SU-DHL-6 (cell line): ENCODE results near the gene CCDC138.

Source experiments
- H2AFZ ChIP-seq: fragments of 200-600 bp; sonication (generic); 2 replicates; pipeline ENCODE4 v1.6.1; 2014; ENCODE audit warnings: low read depth, mild to moderate bottlenecking, moderate library complexity, mixed read lengths, antibody characterized with exemption, low read length; ENCODE audit not compliant: severe bottlenecking
- H3F3A ChIP-seq: fragments of 200-600 bp; shearing (Covaris generic); 2 replicates; pipeline ENCODE4 v1.6.0; 2016; ENCODE audit warnings: antibody characterized with exemption, mild to moderate bottlenecking; ENCODE audit not compliant: insufficient read depth
- H3K27ac ChIP-seq: fragments of 200-600 bp; sonication (generic); 2 replicates; pipeline ENCODE4 v1.5.1; 2016; ENCODE audit warnings: low read depth, mild to moderate bottlenecking, low read length, moderate library complexity, mixed read lengths
- H3K27me3 ChIP-seq: fragments of 200-600 bp; sonication (generic), shearing (Covaris generic); 2 replicates; pipeline ENCODE4 v1.6.0; 2014; ENCODE audit warnings: mild to moderate bottlenecking, low read length
- H3K36me3 ChIP-seq: fragments of 200-600 bp; sonication (generic); 2 replicates; pipeline ENCODE4 v1.6.1; 2014; ENCODE audit warnings: mild to moderate bottlenecking, low read length, mixed read lengths
- H3K4me2 ChIP-seq: fragments of 300-600, 200-600 bp; shearing (Covaris generic), sonication (generic); 2 replicates; pipeline ENCODE4 v1.6.0; 2014; ENCODE audit warnings: low read length, low read depth, mild to moderate bottlenecking; ENCODE audit not compliant: poor library complexity, severe bottlenecking
- H3K4me3 ChIP-seq: fragments of 200-600 bp; sonication (generic); 2 replicates; pipeline ENCODE4 v1.5.1; 2014; ENCODE audit warnings: antibody characterized with exemption, low read length, mild to moderate bottlenecking, mixed read lengths; ENCODE audit not compliant: insufficient read depth, poor library complexity, severe bottlenecking
- H3K79me2 ChIP-seq: fragments of 200-600 bp; sonication (generic); 2 replicates; pipeline ENCODE4 v1.6.1; 2014; ENCODE audit warnings: mild to moderate bottlenecking, low read length, moderate library complexity; ENCODE audit not compliant: insufficient read depth
- H3K9ac ChIP-seq: fragments of 200-600 bp; sonication (generic); 2 replicates; pipeline ENCODE4 v1.7.0; 2014; ENCODE audit warnings: mild to moderate bottlenecking, low read length
- H3K9me2 ChIP-seq: fragments of 200-600 bp; sonication (generic); replicated peaks from 2 replicates; pipeline ENCODE4 v1.6.1; 2014; ENCODE audit warnings: low read length; ENCODE audit not compliant: insufficient read depth
- H3K9me3 ChIP-seq: fragments of 200-600 bp; sonication (generic); 2 replicates; pipeline ENCODE4 v1.6.1; 2014; ENCODE audit warnings: low read length, mixed read lengths; ENCODE audit not compliant: insufficient read depth
- H4K20me1 ChIP-seq: fragments of 200-600 bp; sonication (generic); 2 replicates; pipeline ENCODE4 v1.6.1; 2014; ENCODE audit warnings: low read depth, mild to moderate bottlenecking, antibody characterized with exemption, low read length, moderate library complexity, mixed read lengths
- EZH2phosphoT487 ChIP-seq: fragments of 200-600 bp; sonication (generic), shearing (Covaris generic); conservative IDR thresholded peaks from 2 replicates; pipeline ENCODE4 v1.6.1; 2018; ENCODE audit warnings: mild to moderate bottlenecking, antibody characterized with exemption, low read length, moderate library complexity, mixed read lengths
- TF ChIP-seq, protein P1 (sequence below): fragments of 200-600 bp; sonication (generic); IDR thresholded peaks from one replicate; pipeline ENCODE4 v1.5.1; 2017; ENCODE audit warnings: antibody characterized with exemption, mild to moderate bottlenecking, low read length, moderate library complexity; ENCODE audit not compliant: insufficient read depth, poor library complexity, severe bottlenecking

CCDC138 gene

DNA sequence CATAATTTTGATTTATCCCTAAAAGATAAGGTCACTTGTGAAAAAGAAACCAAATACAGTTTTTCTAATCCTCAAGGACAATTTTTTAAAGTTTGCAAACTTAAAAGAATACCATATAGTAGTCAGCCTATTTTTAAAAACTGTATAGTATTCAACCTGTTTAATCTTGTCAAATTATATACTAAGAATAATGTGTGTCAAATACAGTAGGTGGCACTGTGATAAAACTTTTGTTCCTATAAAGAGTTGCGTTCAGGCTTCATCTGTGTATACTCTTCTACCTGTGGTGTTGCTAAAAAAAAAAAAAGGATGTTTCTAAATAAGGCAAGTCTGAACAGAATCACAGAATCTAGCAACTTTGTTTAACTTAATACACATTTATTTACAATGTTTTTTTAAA lies 68.6 kb downstream of the CCDC138 start:
- Histone ChIP-seq H2AFZ (no peak overlapping the region), H3K36me3 (peaks cover 56% of the 10 kb centered on the region), H3F3A (peaks cover 22% of the 10 kb centered on the region; the same call in 1 of the 2 replicates), H3K79me2 (peaks cover 7% of the 10 kb centered on the region), H3K9me3 (no peaks in the 10 kb centered on the region), H3K4me3 (no peak overlapping the region), H3K27me3 (no peaks in the 10 kb centered on the region), H3K9me2 (no peaks in the 10 kb centered on the region), H3K9ac (no peak overlapping the region), H3K4me2 (no peak overlapping the region), H3K27ac (no peak overlapping the region; the same call in 1 of the 2 replicates), H4K20me1 (no peaks in the 10 kb centered on the region)
- TF ChIP-seq EZH2phosphoT487 = no peak
- TF ChIP-seq, protein P1, sequence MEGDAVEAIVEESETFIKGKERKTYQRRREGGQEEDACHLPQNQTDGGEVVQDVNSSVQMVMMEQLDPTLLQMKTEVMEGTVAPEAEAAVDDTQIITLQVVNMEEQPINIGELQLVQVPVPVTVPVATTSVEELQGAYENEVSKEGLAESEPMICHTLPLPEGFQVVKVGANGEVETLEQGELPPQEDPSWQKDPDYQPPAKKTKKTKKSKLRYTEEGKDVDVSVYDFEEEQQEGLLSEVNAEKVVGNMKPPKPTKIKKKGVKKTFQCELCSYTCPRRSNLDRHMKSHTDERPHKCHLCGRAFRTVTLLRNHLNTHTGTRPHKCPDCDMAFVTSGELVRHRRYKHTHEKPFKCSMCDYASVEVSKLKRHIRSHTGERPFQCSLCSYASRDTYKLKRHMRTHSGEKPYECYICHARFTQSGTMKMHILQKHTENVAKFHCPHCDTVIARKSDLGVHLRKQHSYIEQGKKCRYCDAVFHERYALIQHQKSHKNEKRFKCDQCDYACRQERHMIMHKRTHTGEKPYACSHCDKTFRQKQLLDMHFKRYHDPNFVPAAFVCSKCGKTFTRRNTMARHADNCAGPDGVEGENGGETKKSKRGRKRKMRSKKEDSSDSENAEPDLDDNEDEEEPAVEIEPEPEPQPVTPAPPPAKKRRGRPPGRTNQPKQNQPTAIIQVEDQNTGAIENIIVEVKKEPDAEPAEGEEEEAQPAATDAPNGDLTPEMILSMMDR = no peak

DNA sequence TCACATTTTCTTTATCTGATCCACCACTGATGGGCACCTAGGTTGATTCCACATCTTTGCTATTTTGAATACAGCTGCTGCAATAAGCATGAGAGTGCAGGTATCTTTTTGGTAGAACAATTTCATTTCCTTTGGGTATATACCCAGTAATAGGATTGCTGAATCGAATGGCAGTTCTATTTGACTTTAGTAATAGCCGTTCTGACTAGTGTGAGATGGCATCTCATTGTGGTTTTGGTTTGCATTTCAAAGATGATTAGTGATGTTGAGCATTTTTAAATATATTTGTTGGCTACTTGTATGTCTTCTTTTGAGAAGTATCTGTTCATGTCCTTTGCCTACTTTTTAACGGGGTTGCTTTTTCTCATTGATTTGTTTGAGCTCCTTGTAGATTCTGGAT lies 72.3 kb downstream of the CCDC138 start:
- H3K27me3 ChIP-seq = no peaks in the 10 kb centered on the region
- no peaks in the 10 kb centered on the region for H3K9me2 ChIP-seq
- no peak overlapping the region for H3K4me2 ChIP-seq
- peaks cover 17% of the 10 kb centered on the region for H3K79me2 ChIP-seq
- H3F3A ChIP-seq = peaks cover 16% of the 10 kb centered on the region; the same call in 1 of the 2 replicates
- H3K36me3 ChIP-seq = peaks cover 53% of the 10 kb centered on the region
- H3K27ac ChIP-seq = no peak overlapping the region
- no peak overlapping the region for H3K9ac ChIP-seq
- no peak overlapping the region for H3K4me3 ChIP-seq
- no peaks in the 10 kb centered on the region for H4K20me1 ChIP-seq
- no peaks in the 10 kb centered on the region for H3K9me3 ChIP-seq
- TF ChIP-seq, protein P1 = no peak
- TF ChIP-seq EZH2phosphoT487 = no peak
- no peak overlapping the region for H2AFZ ChIP-seq

DNA sequence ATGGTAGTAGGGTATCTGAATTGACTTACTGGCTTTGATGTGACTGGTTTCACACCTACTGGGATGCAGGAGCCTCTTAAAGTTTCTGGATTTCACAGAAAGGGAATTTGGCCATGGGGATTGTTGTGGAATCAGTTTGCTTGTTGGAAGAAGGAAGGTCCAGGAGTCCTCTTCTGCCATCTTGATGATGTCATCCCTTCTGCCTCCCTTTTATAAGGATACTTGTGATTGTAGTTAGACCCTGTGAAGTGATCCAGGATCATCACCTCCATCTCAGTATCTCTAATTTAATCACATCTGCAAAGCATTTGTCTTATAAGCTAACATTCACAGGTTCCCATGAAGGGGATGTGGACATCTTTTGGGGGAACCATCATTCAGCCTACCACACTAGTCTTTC lies 79.5 kb downstream of the CCDC138 start:
- H3K9me3 ChIP-seq = no peaks in the 10 kb centered on the region
- H3K9ac ChIP-seq = no peak overlapping the region
- no peaks in the 10 kb centered on the region for H4K20me1 ChIP-seq
- no peak overlapping the region for H3K4me2 ChIP-seq
- no peak overlapping the region for H2AFZ ChIP-seq
- no peaks in the 10 kb centered on the region for H3K9me2 ChIP-seq
- H3K27ac ChIP-seq = no peak overlapping the region
- no peak overlapping the region for H3K4me3 ChIP-seq
- peaks cover 3% of the 10 kb centered on the region; the same call in 1 of the 2 replicates for H3K79me2 ChIP-seq
- H3K27me3 ChIP-seq = no peaks in the 10 kb centered on the region
- no peaks in the 10 kb centered on the region for H3F3A ChIP-seq
- peaks cover 67% of the 10 kb centered on the region for H3K36me3 ChIP-seq
- no peak for TF ChIP-seq EZH2phosphoT487
- TF ChIP-seq, protein P1 = no peak

DNA sequence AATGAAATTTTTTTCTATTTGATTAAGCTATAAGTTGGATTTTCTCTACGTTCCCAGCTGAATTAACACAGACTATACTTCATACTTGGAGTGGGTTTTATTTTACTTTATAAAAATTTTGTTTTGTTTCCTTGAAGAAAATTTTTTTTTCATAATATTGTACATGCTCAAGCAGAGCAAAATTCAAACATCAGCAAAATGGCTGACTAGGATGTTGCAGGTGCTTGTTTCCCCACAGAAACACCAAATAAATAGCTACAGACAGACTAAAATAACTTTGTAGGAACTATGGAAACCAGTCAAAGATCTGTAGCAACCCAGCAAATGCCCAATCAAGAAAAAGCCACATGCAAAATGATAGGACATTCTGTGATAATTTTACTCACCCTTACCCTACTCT lies 82.3 kb downstream of the CCDC138 start:
- TF ChIP-seq, protein P1 = no peak
- TF ChIP-seq EZH2phosphoT487 = no peak
- Histone ChIP-seq H3K4me2 (no peak overlapping the region), H4K20me1 (no peaks in the 10 kb centered on the region), H3K27me3 (no peaks in the 10 kb centered on the region), H3K9ac (no peak overlapping the region), H3K27ac (no peak overlapping the region), H3K79me2 (no peaks in the 10 kb centered on the region), H2AFZ (no peak overlapping the region), H3K9me2 (no peaks in the 10 kb centered on the region), H3F3A (no peaks in the 10 kb centered on the region), H3K36me3 (peaks cover 59% of the 10 kb centered on the region), H3K9me3 (no peaks in the 10 kb centered on the region), H3K4me3 (no peak overlapping the region)
